Duodenal mucosa (tissue), 2 donors: ENCODE results near the gene ACP2.
A peak's percentile ranks its signal among the peaks of the same experiment; 100 is the strongest.

Source experiments
- H3K27ac ChIP-seq: one replicate; pipeline ENCODE4 v1.7.0; 2013; ENCODE audit warnings: low read depth, low read length
- H3K27me3 ChIP-seq, 2 donors: one replicate each; pipeline ENCODE4 v1.7.0; 2013; ENCODE audit warnings: low read length in 2 of 2, control low read depth in 1 of 2; ENCODE audit not compliant: insufficient read depth in 2 of 2, control insufficient read depth in 1 of 2
- H3K36me3 ChIP-seq, 2 donors: one replicate each; pipeline ENCODE4 v1.7.0; 2013; ENCODE audit warnings: low read length in 2 of 2, control low read depth in 1 of 2; ENCODE audit not compliant: insufficient read depth in 2 of 2, control insufficient read depth in 1 of 2
- H3K4me1 ChIP-seq, 2 donors: one replicate each; pipeline ENCODE4 v1.7.0; 2013; ENCODE audit warnings: low read length in 2 of 2, control low read depth in 1 of 2; ENCODE audit not compliant: insufficient read depth in 2 of 2, control insufficient read depth in 1 of 2
- H3K4me3 ChIP-seq, 2 donors: one replicate each; pipeline ENCODE4 v1.7.0; 2013; ENCODE audit warnings: low read length in 2 of 2, low read depth in 1 of 2
- H3K9ac ChIP-seq, 2 donors: one replicate each; pipeline ENCODE4 v1.7.0; 2013; ENCODE audit warnings: low read length in 2 of 2, low read depth in 1 of 2
- H3K9me3 ChIP-seq, 2 donors: one replicate each; pipeline ENCODE4 v1.7.0; 2013; ENCODE audit warnings: low read length in 2 of 2, control low read depth in 1 of 2; ENCODE audit not compliant: control insufficient read depth in 1 of 2

Gene ACP2

DNA sequence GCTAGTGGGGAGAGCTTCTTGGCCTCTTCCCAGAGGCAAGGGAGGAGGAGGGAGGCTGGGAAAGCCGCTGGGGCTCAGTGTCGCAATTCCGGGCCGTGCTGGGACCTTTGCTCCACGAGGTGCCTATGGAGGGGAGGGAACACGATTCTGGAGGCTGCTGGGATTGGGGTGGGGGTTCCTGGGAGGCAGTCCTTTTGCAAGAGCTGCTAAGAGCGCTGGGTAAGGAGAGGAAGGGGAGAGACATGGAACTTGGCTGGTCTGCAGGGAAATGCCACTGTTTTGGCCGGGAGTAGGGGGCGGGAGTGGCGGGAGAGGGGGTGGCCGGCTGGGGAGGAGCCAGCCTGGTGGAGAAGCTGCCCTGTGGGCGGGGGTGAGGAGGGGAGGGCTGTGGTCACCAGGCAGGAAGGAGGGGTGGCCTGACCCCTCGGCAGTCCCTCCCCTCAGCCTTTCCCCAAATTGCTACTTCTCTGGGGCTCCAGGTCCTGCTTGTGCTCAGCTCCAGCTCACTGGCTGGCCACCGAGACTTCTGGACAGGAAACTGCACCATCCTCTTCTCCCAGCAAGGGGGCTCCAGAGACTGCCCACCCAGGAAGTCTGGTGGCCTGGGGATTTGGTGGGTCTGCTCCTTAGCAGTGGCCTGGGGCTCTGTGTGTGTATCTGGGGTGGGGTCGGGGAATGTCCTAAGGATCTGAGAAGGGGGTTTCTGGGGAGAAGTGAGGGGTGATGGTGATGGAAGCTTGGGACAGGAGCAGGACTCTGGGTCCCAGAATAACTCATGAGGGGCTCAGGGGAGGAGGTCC lies 9.1 kb upstream of the ACP2 start, which contains the start of gene NR1H3:
Gene NR1H3, plus strand, starts transcription at position 480 of the 800 bp plus-strand sequence. CDS start 1,221 bp downstream, outside the sequence.
- no peaks in the 10 kb centered on the region for H3K27me3 ChIP-seq

DNA sequence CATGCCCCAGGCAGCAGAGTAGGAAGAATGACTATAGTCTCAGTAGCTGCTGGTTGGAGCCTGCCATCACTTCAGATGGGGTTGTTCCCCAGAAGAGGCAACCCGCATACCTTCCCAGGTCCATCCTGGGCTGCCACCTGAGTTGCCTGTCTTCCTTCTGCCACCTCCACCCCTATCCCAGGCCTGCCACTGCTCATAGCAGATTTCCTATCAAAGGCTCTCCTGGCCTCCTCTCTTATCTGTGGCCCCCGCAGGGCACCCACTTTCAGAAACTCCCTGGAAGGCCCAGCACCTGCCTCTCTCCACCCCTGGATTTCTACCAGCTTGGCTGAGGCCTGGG lies 8.5 kb upstream of the ACP2 start:
- H3K27ac ChIP-seq: no peak overlapping the region
- H3K36me3 ChIP-seq: peaks cover 0 to 10% of the 10 kb centered on the region in 2 donors
- peak overlapping the region; percentile 66 to 77 for H3K4me3 ChIP-seq
- H3K27me3 ChIP-seq: no peaks in the 10 kb centered on the region
- no peaks in the 10 kb centered on the region for H3K9me3 ChIP-seq
- peaks cover 49 to 51% of the 10 kb centered on the region in 2 donors for H3K4me1 ChIP-seq
- peak overlapping the region; percentile 31 to 74 for H3K9ac ChIP-seq

More for the DNA sequence above, 9.1 kb upstream of the ACP2 start, which contains the start of gene NR1H3:
- peak within 1 kb of the TSS; percentile 24 for H3K27ac ChIP-seq
- H3K36me3 ChIP-seq: peaks cover 0 to 10% of the 10 kb centered on the region in 2 donors
- peak within 1 kb of the TSS; percentile 31 to 74 for H3K9ac ChIP-seq
- no peaks in the 10 kb centered on the region for H3K9me3 ChIP-seq
- H3K4me1 ChIP-seq: peaks cover 49 to 51% of the 10 kb centered on the region in 2 donors
- H3K4me3 ChIP-seq: peak within 1 kb of the TSS; percentile 66 to 77

DNA sequence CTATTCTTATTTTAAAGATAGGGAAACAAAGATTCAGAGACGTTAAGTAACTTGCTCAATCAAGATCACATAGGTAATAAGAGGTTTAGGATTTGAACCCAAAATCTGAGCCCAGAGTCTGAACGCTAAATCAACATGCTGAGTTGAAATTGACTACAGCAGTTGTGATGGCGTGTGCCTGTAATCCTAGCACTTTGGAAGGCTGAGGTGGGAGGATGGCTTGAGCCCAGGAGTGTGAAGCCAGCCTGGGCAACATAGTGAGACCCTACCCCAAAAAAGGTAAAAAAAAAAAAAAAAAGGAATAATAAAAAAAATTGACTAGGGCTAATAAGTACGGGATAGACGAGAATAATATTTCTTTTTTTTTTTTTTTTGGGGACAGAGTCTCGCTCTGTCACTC lies 7.8 kb upstream of the ACP2 start:
- peaks cover 49 to 51% of the 10 kb centered on the region in 2 donors for H3K4me1 ChIP-seq
- H3K9ac ChIP-seq: no peak overlapping the region
- H3K27me3 ChIP-seq: no peaks in the 10 kb centered on the region
- H3K27ac ChIP-seq: no peak overlapping the region
- H3K9me3 ChIP-seq: no peaks in the 10 kb centered on the region
- no peak overlapping the region for H3K4me3 ChIP-seq
- H3K36me3 ChIP-seq: peaks cover 0 to 6% of the 10 kb centered on the region in 2 donors

DNA sequence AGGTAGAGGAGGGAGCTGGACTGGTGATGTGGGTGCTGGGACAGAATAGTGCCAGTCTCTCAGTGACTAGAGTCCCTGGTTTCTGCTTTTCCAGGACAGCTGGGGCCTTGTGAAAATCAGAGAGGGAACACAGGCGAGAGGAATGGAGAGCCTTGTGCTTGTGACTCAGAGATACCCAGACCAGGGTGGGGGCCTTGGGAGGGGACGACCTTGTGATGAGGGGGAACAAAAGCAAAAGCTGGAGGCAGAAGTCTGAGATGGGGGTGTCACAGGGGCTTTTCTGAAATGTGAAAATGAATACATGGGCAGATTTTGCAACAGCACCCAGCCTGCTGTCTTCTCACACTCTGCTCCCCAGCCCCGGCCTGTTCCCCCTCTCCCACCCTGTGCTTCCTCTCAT lies 5.8 kb upstream of the ACP2 start:
- H3K4me3 ChIP-seq: peak overlapping the region; percentile 47 to 68
- H3K27me3 ChIP-seq: no peaks in the 10 kb centered on the region
- H3K27ac ChIP-seq: peak overlapping the region; percentile 51
- H3K9me3 ChIP-seq: no peaks in the 10 kb centered on the region
- peaks cover 46 to 57% of the 10 kb centered on the region in 2 donors for H3K4me1 ChIP-seq
- H3K36me3 ChIP-seq: no peaks in the 10 kb centered on the region
- H3K9ac ChIP-seq: peak overlapping the region; percentile 46 to 66

DNA sequence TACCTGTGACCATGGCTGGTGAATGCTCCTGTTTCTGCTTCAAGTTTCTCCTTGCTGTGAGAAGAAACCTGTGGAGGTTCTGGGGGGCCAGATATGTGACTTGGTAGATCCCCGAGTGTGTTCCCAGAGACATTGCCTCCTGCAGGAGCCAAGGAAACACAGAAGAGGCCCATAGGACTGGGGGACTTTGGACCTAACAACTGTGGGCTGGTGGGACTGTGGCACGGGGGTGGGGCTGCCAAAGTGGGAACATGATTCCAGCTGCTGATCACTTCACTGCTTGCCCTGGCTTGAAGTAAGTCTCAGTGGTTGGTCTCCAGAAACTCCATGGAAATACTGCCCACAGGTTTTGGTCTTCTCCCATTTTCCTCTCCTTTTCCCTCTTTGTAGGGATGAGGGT lies 5.0 kb upstream of the ACP2 start:
- Histone ChIP-seq H3K9me3 (no peaks in the 10 kb centered on the region), H3K27ac (peak overlapping the region; percentile 51), H3K4me1 (peaks cover 42 to 52% of the 10 kb centered on the region in 2 donors), H3K9ac (peak overlapping the region; percentile 28 to 46), H3K36me3 (no peaks in the 10 kb centered on the region), H3K27me3 (no peaks in the 10 kb centered on the region), H3K4me3 (peak overlapping the region; percentile 47 to 68)

DNA sequence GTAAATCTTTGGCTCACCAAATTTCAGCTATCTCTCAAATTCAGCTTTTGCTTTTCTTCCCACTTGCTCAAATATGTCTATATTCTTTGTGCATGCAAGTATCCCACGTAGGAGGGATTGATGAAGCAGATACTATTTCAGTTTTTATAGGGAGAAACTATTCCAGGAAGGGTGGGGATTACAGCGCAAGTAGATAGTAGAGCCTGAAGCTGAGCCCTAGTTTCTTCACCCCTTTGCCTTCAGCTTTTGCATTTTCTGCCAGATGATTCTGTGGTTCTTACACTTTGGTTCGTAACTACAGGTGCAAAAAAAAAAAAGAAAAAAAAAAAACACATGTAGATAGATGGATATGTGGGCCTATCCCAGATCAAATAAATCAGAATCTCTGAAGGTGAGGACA lies 3.1 kb upstream of the ACP2 start:
- Histone ChIP-seq H3K9me3 (no peaks in the 10 kb centered on the region), H3K9ac (no peak overlapping the region), H3K4me1 (peaks cover 48 to 53% of the 10 kb centered on the region in 2 donors), H3K4me3 (no peak overlapping the region), H3K36me3 (peaks cover 0 to 4% of the 10 kb centered on the region in 2 donors), H3K27ac (no peak overlapping the region), H3K27me3 (no peaks in the 10 kb centered on the region)

DNA sequence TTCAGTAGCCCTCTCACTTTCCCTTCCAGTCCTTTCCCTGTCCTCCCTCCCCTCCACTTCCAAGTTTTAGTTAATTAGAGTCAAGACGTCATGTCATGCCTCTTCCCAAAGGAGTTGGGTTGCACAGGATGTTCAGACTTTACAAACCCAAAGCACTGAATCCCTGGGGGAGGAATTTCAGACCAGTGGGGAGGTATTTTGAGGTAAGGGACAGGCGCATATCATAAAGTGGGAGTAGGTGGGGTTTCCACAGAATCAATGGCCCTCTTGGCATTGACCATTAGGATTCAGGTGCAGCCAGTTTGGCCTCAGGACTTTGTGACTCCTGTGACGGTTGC lies 733 bp upstream of the ACP2 start:
- H3K4me1 ChIP-seq: peaks cover 36 to 42% of the 10 kb centered on the region in 2 donors
- peaks cover 16 to 17% of the 10 kb centered on the region in 2 donors for H3K36me3 ChIP-seq
- peak overlapping the region; percentile 96 to 99 for H3K4me3 ChIP-seq
- H3K27me3 ChIP-seq: no peaks in the 10 kb centered on the region
- H3K9me3 ChIP-seq: no peaks in the 10 kb centered on the region
- H3K27ac ChIP-seq: peak overlapping the region; percentile 80
- H3K9ac ChIP-seq: peak overlapping the region; percentile 88 to 98

DNA sequence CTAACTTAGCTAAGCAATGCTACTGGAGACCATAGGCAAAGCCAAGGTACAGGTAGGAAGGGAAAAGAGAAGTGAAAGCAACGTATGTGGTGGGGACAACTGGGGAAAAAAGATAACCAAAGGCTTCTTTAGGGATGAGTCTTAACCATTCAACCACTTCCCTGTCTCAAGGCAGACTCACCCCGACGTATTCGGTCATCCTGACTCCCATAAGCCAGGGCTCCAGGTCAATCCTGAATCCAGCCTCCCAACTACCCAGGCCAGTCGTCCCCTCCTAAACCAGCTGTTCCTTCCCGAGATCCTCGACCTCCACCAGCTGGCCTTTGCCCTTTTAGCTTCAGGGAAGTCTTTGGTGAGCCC lies 330 bp downstream of the ACP2 start:
- Histone ChIP-seq H3K36me3 (peaks cover 20 to 24% of the 10 kb centered on the region in 2 donors), H3K27me3 (no peaks in the 10 kb centered on the region), H3K9me3 (no peaks in the 10 kb centered on the region), H3K9ac (peak overlapping the region; percentile 88 to 98), H3K4me3 (peak overlapping the region; percentile 96 to 99), H3K4me1 (peaks cover 26 to 31% of the 10 kb centered on the region in 2 donors), H3K27ac (peak overlapping the region; percentile 30)

DNA sequence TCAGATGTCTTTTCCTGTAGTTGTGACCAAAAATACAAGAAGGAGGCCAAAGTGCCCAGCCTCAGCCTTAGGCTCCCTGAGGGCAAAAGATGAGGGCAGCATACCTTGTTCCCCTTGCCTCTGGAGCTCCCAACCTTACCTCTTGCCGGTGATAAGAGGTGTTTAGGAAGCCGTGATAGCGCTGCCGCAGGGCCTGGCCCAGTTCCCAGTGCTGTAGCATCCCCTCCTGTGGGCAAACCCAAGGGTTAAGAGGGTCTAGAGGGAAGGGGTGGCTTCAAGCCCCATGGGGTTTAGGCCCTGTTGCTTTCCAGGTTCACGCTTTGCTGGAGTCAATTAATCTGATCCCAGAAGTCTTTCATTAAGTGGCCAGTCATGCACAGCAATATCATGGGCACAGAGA lies 1.1 kb downstream of the ACP2 start:
- H3K27ac ChIP-seq: no peak overlapping the region
- H3K9me3 ChIP-seq: no peaks in the 10 kb centered on the region
- H3K9ac ChIP-seq: peak overlapping the region; percentile 25 to 35
- H3K36me3 ChIP-seq: peaks cover 26 to 32% of the 10 kb centered on the region in 2 donors
- no peaks in the 10 kb centered on the region for H3K27me3 ChIP-seq
- H3K4me3 ChIP-seq: peak overlapping the region; percentile 96 to 99
- H3K4me1 ChIP-seq: peaks cover 22 to 26% of the 10 kb centered on the region in 2 donors

DNA sequence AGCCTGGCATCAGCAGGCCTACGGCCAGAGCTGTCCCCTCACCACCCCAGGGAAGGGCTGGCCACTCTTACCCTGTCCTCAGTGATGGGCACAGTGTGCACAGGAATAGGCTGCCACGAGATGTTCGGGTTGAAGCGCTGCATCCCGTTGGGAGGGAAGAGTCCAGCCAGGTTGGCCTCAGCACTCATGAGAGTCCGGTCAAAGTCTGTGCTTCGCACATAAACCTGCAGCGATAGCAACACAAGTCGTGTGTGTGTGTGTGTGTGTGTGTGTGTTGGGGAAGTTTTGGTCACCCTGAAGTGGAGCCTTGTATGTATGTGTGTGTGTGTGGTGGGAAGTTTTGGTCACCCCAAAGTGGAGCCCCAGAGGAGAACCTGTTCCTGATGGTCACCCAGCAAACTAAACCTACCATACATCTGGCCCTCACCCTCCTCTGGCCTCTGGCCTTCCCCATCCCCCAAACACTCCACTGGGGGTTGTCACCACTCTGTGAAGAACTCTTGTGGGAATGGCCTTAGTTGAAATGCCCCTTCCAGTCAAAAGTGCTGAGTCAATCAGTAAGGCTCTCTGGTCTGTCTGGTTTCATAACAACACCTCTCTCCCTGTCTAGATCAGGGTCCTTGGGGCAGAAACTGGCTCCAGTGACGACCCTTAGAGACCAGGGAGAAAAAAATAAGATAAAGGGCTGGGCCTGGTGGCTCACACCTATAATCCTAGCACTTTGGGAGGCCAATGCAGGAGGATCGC lies 2.8 kb downstream of the ACP2 start:
- no peak overlapping the region for H3K9ac ChIP-seq
- no peak overlapping the region for H3K4me3 ChIP-seq
- no peak overlapping the region for H3K27ac ChIP-seq
- H3K9me3 ChIP-seq: no peaks in the 10 kb centered on the region
- H3K36me3 ChIP-seq: peaks cover 37 to 48% of the 10 kb centered on the region in 2 donors
- peaks cover 22 to 26% of the 10 kb centered on the region in 2 donors for H3K4me1 ChIP-seq
- no peaks in the 10 kb centered on the region for H3K27me3 ChIP-seq
